Pulmonary artery endothelial cell (primary cell): ENCODE results near the gene EIF2B5. TPM values are rescaled to one million over a fixed set of nuclear protein-coding genes. Genes with fewer than 3 reads are reported as not detected.
"Not testable (repeated sequence)": the region's sequence is repeated elsewhere in the genome, so short reads cannot be mapped to it uniquely, and the experiment has no call there.

ENCODE experiments used
- DNase-seq: peaks from one replicate; pipeline ENCODE4 v3.0.0-alpha.2; 2011; ENCODE audit warnings: low read depth, low spot score
- total RNA-seq: library from RNA; depleted of rRNA; stranded (reverse); fragments of >200 nt; gene quantifications from 2 replicates; pipeline ENCODE4 v1.2.3, GENCODE V29; 2014

Gene EIF2B5
- total RNA-seq, 1 donor from 2014 or later = 41.0 TPM

DNA sequence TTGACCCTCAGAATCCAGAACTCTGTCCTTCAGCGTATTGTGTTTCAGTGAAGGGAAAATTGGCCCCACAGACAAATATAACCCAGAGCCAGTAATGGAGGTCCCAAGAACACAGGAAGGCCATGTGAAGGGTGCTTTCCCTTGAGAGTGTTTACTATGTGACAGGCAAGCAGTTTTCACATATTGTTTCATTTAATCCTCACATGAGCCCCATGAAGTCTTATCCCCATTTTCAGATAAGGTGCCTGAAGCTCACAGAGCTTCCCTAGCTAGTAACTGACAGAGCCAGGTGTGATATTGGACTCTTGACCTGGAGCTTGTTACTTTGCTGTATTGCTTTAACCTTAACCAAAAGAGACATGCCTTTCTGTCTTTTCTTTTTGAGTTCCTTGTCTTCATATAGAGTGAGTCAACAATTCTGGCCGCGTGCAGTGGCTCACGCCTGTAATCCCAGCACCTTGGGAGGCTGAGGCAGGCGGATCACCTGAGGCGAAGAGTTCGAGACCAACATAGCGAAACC, 10.7 kb downstream of the EIF2B5 start:
- DNase-seq = no peak

DNA sequence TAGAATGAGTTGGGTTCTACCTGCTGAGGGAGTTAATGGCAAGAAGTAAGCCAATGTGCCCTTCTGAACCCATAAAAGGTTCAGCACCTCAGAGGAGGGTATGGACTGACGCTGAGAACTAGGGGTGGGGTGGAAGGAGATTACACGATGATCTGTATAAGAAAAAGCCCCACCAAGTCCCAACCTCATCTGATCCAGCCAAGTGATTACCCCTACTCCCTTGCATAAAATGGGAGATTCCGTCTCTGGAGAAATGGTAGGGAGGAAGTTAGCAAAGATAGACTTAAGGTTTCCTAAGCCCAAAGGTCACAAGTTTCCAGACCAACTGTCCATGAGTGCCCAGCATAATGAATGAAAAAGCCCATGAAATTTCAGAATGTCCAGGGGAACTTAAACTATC, 12.9 kb downstream of the EIF2B5 start:
- no peak for DNase-seq

DNA sequence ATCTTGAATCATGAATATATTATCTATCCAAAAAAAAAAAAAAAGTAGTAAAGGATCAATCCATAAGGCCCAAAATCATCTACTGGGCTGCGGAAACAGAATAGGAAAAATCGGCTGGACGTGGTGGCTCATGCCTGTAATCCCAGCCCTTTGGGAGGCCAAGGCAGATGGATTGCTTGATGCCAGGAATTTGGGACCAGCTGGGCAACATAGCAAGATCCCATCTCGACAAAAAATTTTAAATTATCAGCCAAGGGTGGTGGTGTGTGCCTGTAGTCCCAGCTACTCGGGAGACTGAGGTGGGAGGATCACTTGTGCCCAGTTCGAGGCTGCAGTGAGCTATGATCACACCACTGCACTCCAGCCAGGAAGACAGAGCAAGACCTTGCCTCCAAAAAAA, 14.0 kb downstream of the EIF2B5 start:
- no peak for DNase-seq

DNA sequence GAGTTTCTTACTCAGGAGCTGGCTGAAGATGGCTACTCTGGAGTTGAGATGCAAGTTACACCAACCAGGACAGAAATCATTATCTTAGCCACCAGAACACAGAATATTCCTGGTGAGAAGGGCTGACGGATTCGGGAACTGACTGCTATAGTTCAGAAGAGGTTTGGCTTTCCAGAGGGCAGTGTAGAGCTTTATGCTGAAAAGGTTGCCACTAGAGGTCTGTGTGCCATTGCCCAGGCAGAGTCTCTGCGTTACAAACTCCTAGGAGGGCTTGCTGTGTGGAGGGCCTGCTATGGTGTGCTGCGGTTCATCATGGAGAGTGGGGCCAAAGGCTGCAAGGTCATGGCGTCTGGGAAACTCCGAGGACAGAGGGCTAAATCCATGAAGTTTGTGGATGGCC, 14.6 kb downstream of the EIF2B5 start:
- DNase-seq = not testable (repeated sequence)

DNA sequence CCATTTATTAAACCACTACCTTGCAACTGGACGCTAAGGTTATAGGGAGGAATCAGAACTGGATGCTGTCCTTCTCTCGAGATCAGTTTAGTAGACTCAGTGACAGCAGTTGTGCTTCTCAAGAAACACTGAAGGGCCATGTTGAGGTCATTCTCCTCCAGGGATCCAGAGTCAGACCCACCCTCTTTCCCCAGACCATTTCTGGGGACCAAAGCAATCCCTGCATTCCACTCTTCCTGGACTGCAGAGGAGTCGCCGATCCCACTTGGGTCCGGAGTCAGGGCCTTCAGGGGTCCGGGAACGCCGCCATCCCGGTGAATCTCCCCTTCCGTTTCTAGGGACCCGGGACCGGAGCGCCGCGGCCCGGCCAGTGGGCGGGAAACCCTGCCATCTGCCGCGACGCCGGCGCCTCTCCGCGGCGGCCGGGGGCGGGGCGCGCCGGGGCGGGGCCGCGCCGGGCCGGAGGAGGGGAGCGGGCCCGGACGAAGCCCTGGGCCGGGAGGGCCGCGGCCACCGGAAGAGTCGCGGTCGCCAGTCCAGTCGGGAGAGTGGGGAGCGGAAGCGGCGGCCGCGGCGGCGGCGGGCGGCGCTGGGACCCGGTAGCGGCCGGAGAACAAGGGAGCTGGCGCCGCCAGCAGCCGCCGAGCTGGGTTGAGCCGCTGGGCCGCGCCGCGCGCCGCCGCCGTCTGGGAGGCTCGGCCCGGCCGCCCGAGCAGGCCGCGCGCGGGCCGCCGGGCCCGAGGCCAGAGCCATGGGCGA, 19.9 kb downstream of the EIF2B5 start, which contains the start of gene DVL3:
Gene DVL3 (plus strand): TSS at position 493 of the 759 bp plus-strand sequence. CDS start 259 bp downstream, at position 752.
- DNase-seq = no peak

DNA sequence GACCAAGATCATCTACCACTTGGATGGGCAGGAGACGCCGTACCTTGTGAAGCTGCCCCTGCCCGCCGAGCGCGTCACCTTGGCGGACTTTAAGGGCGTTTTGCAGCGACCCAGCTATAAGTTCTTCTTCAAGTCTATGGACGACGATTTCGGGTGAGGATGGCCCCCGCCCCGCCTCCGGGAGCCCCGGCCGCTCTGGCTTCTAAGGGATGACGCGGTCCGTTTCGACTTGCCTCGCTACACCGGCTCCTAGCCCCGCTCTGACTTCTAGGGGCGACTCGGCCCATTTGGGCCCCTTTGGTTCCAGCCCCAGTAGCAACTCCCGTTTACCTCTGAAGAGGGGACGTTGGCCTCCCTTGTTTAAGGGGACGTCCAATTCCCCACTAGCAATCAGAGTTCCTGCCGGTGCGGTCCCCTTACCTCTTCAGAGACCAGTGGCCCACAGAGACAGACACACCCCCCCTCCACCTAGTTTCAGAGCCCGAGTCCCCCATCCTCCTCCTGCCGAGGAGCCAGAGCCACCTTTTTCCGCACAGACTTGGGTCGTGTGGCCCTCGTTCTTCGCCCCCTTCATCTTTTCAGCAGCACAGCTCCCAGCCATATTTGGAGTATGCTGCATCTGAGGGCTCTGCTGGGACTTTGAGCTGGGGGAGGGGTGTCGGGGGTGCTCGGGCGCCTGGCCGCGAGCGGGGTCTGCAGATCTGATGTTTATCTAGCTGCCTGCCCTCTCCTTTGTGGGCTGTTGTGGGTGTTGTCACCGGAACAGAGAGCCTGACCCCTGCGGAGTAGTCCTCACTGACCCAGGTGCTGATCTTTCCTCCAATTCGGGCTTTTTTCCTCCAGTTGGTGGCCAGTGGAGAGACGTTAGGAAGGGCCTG, 20.7 kb downstream of the EIF2B5 start:
- no peak for DNase-seq

- DNase-seq = no peak
Measured at GRCh38 chr3:184156522-184156955, 21.4 kb downstream of the EIF2B5 start.

- DNase-seq = no peak
Measured at GRCh38 chr3:184157206-184157605, 22.0 kb downstream of the EIF2B5 start.

- DNase-seq = no peak
Measured at GRCh38 chr3:184158404-184158803, 23.2 kb downstream of the EIF2B5 start.

DNA sequence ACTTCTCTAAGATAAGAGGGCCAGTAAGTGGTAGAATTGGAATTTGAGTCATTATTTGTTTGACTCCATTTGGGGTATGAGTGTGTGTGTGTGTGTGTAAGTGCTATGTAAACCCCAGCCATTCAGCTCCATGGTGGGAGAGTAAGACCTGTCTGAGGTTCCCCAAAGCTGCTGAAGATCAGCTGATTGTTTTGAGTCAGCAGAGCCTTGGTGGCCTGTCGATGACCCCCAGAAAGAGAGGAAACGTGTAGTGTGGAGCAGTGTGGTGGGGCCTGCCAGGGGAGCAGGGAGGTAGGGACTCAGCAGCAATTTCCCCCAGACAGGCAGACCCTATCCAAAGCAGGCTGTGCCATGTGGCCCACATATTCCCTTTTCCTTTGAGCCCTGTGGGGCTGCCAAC, 25.3 kb downstream of the EIF2B5 start:
- DNase-seq = no peak

DNA sequence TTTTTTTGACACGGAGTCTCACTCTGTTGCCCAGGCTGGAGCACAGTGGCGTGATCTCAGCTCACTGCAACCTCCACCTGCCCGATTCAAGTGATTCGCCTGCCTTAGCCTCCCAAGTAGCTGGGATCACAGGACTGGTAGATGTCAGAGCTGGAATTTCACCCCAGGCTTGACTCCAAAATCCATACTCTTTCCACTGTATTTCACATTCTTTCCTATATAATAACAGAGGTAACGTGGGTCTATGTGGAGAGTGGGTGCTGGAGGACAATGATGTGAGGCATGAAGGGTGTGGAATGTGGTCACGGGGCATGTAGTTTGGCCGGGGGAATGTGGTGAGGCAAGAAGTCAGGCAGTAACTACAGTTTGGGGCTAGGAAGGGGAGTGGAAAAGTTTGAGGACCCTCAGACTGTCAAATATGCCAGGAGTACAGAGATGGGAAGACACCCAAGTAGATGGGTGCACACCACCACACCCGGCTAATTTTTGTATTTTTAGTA, 27.5 kb downstream of the EIF2B5 start:
- not testable (repeated sequence) for DNase-seq

- DNase-seq = no peak
Measured at GRCh38 chr3:184164648-184165330, 29.6 kb downstream of the EIF2B5 start.

DNA sequence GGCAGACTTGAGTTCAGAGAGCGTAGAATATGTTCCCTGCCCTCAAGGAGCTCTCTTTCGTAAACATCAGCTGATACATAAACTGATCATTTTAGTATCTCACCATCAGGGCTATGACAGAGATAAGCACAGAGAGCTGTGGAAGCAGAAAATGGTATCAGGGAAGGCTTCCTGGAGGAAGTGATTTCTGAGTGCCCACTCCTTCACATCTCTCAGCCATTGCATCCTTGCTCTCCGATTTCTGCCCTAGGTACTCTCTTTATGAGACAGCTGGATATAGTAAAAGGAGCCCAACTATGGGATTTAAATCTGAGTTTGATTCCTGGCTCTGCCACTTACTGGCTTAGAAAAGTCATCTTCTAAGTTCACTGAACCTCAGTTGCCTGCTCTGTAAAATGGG, 30.4 kb downstream of the EIF2B5 start:
- DNase-seq = no peak

DNA sequence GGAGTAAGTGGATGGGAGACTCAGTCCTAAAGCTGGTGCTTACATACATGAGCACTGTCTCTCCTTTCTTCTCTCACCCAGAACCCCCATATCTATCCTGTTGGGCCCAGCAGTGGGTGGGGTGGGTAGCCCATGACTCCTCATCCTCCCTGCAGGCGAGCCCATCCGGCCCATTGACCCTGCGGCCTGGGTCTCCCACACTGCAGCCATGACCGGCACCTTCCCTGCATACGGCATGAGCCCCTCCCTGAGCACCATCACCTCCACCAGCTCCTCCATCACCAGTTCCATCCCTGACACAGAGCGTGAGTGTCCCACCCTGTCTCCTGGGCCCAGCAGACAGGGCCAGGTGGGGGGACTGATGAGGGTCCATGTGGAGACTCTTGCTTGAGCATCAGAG, 31.5 kb downstream of the EIF2B5 start:
- DNase-seq = no peak

GRCh38 chr3:184167786-184168185, 32.6 kb downstream of the EIF2B5 start:
- no peak for DNase-seq

DNA sequence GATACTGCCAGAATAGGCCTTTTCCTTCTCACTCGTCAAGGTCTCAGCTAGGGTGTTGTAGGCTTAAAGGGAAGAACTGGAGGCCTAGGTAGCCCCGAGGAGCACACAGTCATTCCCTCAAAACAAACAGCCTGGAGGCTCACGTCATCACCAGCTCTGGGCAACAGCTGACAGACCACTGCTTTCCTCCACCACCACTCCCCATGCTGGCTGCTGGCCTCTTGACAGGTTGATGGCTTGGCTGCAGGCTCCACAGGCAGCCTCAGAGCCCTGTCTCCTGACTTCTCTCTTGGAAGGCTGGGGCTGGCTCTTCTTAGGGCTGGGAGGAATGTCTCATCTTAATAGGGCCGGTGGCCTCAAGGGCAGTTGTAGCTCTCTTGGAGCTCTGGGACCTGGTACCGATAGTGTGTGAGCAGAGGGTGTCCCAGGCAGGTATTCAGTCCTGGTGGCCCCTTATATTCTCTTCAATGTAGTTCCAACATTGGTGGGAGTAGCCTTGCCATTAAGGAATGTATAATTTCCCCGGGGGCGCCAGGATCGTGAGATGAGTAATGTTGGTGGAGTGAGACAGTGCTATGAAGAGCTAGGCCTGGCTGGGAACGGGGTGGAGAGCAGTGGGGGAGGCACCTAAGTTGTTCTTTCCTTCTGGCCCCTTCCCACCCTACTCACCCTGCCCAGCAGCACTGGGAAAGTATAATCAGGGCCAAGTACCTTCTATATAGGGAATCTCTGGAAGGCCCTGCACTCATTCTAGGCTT, 33.4 kb downstream of the EIF2B5 start:
- DNase-seq = no peak

- DNase-seq = no peak
Measured at GRCh38 chr3:184169896-184170875, 35.0 kb downstream of the EIF2B5 start.

DNA sequence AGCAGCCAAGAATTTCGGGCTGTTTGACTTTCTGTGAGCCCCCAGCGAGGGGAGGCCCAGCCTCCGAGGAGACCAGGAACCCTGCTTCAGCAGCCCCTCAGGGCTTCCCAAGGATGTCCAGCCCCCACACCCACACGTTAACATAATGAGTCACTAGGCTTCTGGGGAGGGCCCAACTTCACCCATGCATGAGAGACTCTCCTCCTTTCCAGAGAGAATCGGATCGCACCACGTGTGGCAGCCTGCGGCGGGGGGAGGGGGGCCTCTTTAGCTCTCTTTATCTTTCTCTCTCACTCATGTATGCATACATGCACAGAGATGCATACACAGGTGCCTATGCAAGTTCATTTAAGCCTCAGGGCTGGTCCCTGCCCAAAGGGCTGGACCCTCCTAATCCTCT, 36.4 kb downstream of the EIF2B5 start:
- no peak for DNase-seq

- DNase-seq = no peak
Measured at GRCh38 chr3:184172681-184173373, 37.7 kb downstream of the EIF2B5 start.
